DMS 273 (cell line): ENCODE results near the gene AP5S1.
A peak's percentile ranks its signal among the peaks of the same experiment; 100 is the strongest.

ENCODE experiments used
- DNase-seq: peaks from one replicate; lab custom pipeline; 2025; ENCODE audit not compliant: unreplicated experiment; lab: John Stamatoyannopoulos, UW

The AP5S1 gene

DNA sequence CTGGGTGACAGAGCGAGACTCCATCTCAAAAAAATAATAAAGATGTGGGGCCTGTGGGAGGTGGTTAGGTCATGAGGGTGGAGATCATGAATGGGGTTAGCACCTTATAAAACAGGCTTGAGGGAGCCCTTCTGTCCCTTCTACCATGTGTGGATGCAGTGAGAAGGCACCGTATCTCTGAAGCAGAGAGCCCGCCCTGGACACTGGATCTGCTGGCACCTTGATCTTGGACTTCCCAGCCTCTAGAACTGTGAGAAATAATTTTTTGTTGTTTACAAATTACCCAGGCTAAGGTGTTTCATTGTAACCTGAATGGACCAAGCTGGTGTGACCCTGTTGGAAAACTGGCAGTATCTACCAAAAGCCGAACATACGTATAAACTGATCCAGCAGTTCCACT is 53.2 kb downstream of the AP5S1 start:
- DNase-seq, result no peak

- peak; percentile 35 for DNase-seq
Measured at GRCh38 chr20:3874194-3874844, 54.0 kb downstream of the AP5S1 start.

GRCh38 chr20:3875378-3875974 is 55.1 kb downstream of the AP5S1 start:
- no peak for DNase-seq

DNA sequence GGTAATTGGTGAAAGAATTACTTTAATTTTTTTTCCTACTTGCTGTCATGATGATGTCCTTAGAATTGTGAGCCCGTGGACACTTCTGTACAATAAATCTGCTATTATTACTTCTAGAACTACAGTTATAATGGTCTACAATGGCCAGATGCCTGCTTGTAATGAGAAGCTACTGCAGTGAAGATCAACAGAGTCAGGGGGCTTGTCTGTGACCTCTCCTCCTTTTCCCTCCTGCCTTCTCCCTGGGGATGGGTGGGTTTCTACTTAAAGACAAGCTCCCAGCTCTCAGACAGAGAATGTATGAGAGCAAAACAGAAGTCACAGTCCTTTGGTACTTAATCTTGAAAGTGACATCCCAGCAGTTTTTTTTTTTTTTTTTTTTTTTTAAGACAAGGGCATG is 55.7 kb downstream of the AP5S1 start:
- DNase-seq, result no peak

- DNase-seq, result no peak
Measured at GRCh38 chr20:3876676-3877075, 56.3 kb downstream of the AP5S1 start.
